ENCODE results near the gene PTPN4.

Gene PTPN4

DNA sequence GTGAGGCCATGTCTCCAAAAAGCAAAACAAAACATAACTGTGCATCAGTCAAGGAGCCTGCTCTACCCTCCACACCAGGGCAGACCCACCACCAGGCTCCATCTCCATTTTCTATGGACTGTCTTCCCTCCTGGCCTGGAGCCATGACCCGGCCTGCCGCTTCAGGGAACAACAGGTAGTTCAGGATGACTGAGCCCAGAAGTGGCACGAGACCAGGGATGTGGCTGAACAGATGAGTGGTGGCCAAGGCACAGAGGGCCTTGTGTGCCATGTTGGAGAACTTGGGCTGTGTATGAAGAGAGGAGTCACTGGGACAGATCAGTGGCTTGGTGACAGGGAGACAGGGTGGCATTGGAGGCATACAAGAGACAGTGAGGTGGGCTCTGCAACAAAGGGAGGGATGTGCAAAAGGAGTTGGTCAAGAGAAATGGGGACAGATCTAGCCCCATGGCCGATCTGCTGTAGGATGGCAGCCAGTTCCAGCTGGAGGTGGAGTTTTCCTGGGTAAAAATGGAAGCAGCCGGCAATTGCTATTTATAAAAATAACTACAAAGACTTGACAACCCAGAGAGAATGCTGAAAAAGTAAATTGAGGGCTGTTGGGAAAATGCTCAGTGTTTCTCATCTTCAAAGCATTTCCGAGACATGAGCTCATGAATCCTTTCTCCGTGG is 45.8 kb upstream of the PTPN4 start:
- H4K20me1 ChIP-seq (ENCODE audit: insufficient read depth, low read length) = no peaks in the 10 kb centered on the region
- H3K27ac ChIP-seq (ENCODE audit: low read length) = no peak overlapping the region
- no peaks in the 10 kb centered on the region for H3K27me3 ChIP-seq (replicated peaks; ENCODE audit: insufficient read depth, low read length)
- H3K4me3 ChIP-seq (ENCODE audit: low read length) = no peak overlapping the region
- TF ChIP-seq CTCF (IDR thresholded peaks at IDR 0.05; ENCODE audit: low read length) = no peak
- no peak for TF ChIP-seq EZH2 (optimal IDR thresholded peaks at IDR 0.05; ENCODE audit: low read depth, low read length)
- no peak for TF ChIP-seq EZH2phosphoT487 (IDR thresholded peaks at IDR 0.05; ENCODE audit: low read length)
- no peak overlapping the region for H3K9ac ChIP-seq (ENCODE audit: low read length)
- H3F3A ChIP-seq (ENCODE audit: insufficient read depth, low read length) = no peaks in the 10 kb centered on the region
- no peak overlapping the region for H2AFZ ChIP-seq (ENCODE audit: low read length)
- DNase-seq = no peak
- H3K9me3 ChIP-seq (replicated peaks; ENCODE audit: insufficient read depth, low read length) = no peaks in the 10 kb centered on the region
- H3K4me1 ChIP-seq (ENCODE audit: low read length) = no peaks in the 10 kb centered on the region
- no peak overlapping the region for H3K4me2 ChIP-seq (ENCODE audit: low read depth, low read length)
- H3K9me2 ChIP-seq (replicated peaks; ENCODE audit: insufficient read depth, low read length) = no peaks in the 10 kb centered on the region
- no peaks in the 10 kb centered on the region for H3K79me2 ChIP-seq (ENCODE audit: low read length)
- H3K36me3 ChIP-seq (replicated peaks; ENCODE audit: insufficient read depth, low read length) = no peaks in the 10 kb centered on the region

- H3K9me3 ChIP-seq (replicated peaks; ENCODE audit: insufficient read depth, low read length) = no peaks in the 10 kb centered on the region
- TF ChIP-seq CTCF (IDR thresholded peaks at IDR 0.05; ENCODE audit: low read length) (no peak), EZH2phosphoT487 (IDR thresholded peaks at IDR 0.05; ENCODE audit: low read length) (no peak), EZH2 (optimal IDR thresholded peaks at IDR 0.05; ENCODE audit: low read depth, low read length) (no peak)
- H3K9ac ChIP-seq (ENCODE audit: low read length) = no peak overlapping the region
- H3K4me3 ChIP-seq (ENCODE audit: low read length) = no peak overlapping the region
- no peaks in the 10 kb centered on the region for H3K79me2 ChIP-seq (ENCODE audit: low read length)
- no peaks in the 10 kb centered on the region for H3K4me1 ChIP-seq (ENCODE audit: low read length)
- no peaks in the 10 kb centered on the region for H3K36me3 ChIP-seq (replicated peaks; ENCODE audit: insufficient read depth, low read length)
- H2AFZ ChIP-seq (ENCODE audit: low read length) = no peak overlapping the region
- H4K20me1 ChIP-seq (ENCODE audit: insufficient read depth, low read length) = no peaks in the 10 kb centered on the region
- no peaks in the 10 kb centered on the region for H3K9me2 ChIP-seq (replicated peaks; ENCODE audit: insufficient read depth, low read length)
- H3K27me3 ChIP-seq (replicated peaks; ENCODE audit: insufficient read depth, low read length) = no peaks in the 10 kb centered on the region
- no peak overlapping the region for H3K27ac ChIP-seq (ENCODE audit: low read length)
- no peak overlapping the region for H3K4me2 ChIP-seq (ENCODE audit: low read depth, low read length)
- no peaks in the 10 kb centered on the region for H3F3A ChIP-seq (ENCODE audit: insufficient read depth, low read length)
- no peak for DNase-seq
Measured at GRCh38 chr2:119715409-119716283, 44.1 kb upstream of the PTPN4 start.

DNA sequence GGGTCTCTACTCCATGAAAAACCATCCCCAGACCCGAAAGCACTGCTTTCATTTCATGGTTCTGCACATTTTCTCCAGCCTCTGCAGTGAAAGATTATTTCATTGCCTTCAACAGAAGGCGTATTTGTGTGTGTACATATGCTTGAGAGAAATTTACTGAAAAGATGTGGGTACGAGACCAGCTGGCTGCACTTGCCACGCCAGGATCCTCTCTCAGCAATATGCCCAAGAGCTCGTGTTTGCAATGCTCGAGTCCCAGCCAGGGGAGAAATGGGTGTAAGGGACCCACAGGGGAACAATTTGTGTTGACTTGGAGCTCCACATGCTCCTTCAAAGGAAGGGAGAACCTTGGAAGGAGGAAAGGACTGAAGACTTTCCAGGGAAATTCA is 43.4 kb upstream of the PTPN4 start:
- Histone ChIP-seq H2AFZ (ENCODE audit: low read length) (no peak overlapping the region), H3K9ac (ENCODE audit: low read length) (no peak overlapping the region), H3K79me2 (ENCODE audit: low read length) (no peaks in the 10 kb centered on the region), H3K27ac (ENCODE audit: low read length) (no peak overlapping the region), H3K9me2 (replicated peaks; ENCODE audit: insufficient read depth, low read length) (no peaks in the 10 kb centered on the region), H3K4me1 (ENCODE audit: low read length) (no peaks in the 10 kb centered on the region), H3K9me3 (replicated peaks; ENCODE audit: insufficient read depth, low read length) (no peaks in the 10 kb centered on the region), H3K27me3 (replicated peaks; ENCODE audit: insufficient read depth, low read length) (no peaks in the 10 kb centered on the region), H3K4me2 (ENCODE audit: low read depth, low read length) (no peak overlapping the region), H3K36me3 (replicated peaks; ENCODE audit: insufficient read depth, low read length) (no peaks in the 10 kb centered on the region), H3F3A (ENCODE audit: insufficient read depth, low read length) (no peaks in the 10 kb centered on the region), H3K4me3 (ENCODE audit: low read length) (no peak overlapping the region), H4K20me1 (ENCODE audit: insufficient read depth, low read length) (no peaks in the 10 kb centered on the region)
- no peak for DNase-seq
- no peak for TF ChIP-seq EZH2 (optimal IDR thresholded peaks at IDR 0.05; ENCODE audit: low read depth, low read length)
- no peak for TF ChIP-seq EZH2phosphoT487 (IDR thresholded peaks at IDR 0.05; ENCODE audit: low read length)
- TF ChIP-seq CTCF (IDR thresholded peaks at IDR 0.05; ENCODE audit: low read length) = no peak

All from MM.1S (cell line).